Hepatocyte (in vitro differentiated cells): Measurements from ENCODE around the gene LRRC46. TPM values are rescaled to one million over a fixed set of nuclear protein-coding genes. Genes with fewer than 3 reads are reported as not detected.

Experiments used
- DNase-seq: peaks from one replicate; pipeline ENCODE4 v3.0.0-alpha.2; 2016; ENCODE audit warnings: low spot score
- H2AFZ ChIP-seq: fragments of 200-600 bp; sonication (generic); 2 replicates; pipeline ENCODE4 v1.6.0; 2016; ENCODE audit warnings: antibody characterized with exemption, mild to moderate bottlenecking
- H3K27ac ChIP-seq: fragments of 200-600 bp; sonication (generic); 2 replicates; pipeline ENCODE4 v1.5.1; 2016; ENCODE audit warnings: mild to moderate bottlenecking
- H3K27me3 ChIP-seq: fragments of 200-600 bp; sonication (generic); 2 replicates; pipeline ENCODE4 v1.6.1; 2016
- H3K36me3 ChIP-seq: fragments of 200-600 bp; sonication (generic); replicated peaks from 2 replicates; pipeline ENCODE4 v1.5.1; 2016; ENCODE audit warnings: low read depth; ENCODE audit not compliant: insufficient read depth
- H3K4me1 ChIP-seq: fragments of 200-600 bp; sonication (generic); 2 replicates; pipeline ENCODE4 v1.5.1; 2016; ENCODE audit warnings: mild to moderate bottlenecking, moderate library complexity; ENCODE audit not compliant: insufficient read depth
- H3K4me2 ChIP-seq: fragments of 200-600 bp; sonication (generic); 2 replicates; pipeline ENCODE4 v1.6.0; 2016
- H3K4me3 ChIP-seq: fragments of 200-600 bp; sonication (generic); 2 replicates; pipeline ENCODE4 v1.5.1; 2016; ENCODE audit warnings: mild to moderate bottlenecking
- H3K79me2 ChIP-seq: fragments of 200-600 bp; sonication (generic); 2 replicates; pipeline ENCODE4 v1.6.0; 2017; ENCODE audit warnings: mild to moderate bottlenecking
- H3K9me2 ChIP-seq: fragments of 200-600 bp; sonication (generic); replicated peaks from 2 replicates; pipeline ENCODE4 v1.6.0; 2017; ENCODE audit warnings: mild to moderate bottlenecking; ENCODE audit not compliant: insufficient read depth
- H3K9me3 ChIP-seq: fragments of 200-600 bp; sonication (generic); 2 replicates; pipeline ENCODE4 v1.5.1; 2016; ENCODE audit warnings: low read depth, mild to moderate bottlenecking
- H4K20me1 ChIP-seq: fragments of 200-600 bp; sonication (generic); 2 replicates; pipeline ENCODE4 v1.6.0; 2016; ENCODE audit warnings: mild to moderate bottlenecking; ENCODE audit not compliant: insufficient read depth, poor library complexity, severe bottlenecking
- EZH2 ChIP-seq: fragments of 200-600 bp; sonication (generic); IDR thresholded peaks from 2 replicates; pipeline ENCODE4 v1.6.1; 2016; ENCODE audit warnings: antibody characterized with exemption, mild to moderate bottlenecking, borderline replicate concordance
- EZH2phosphoT487 ChIP-seq: fragments of 200-600 bp; sonication (generic); IDR thresholded peaks from one replicate; pipeline ENCODE4 v1.6.1; 2018; ENCODE audit warnings: antibody characterized with exemption, mild to moderate bottlenecking, low read depth, moderate library complexity; ENCODE audit not compliant: unreplicated experiment, severe bottlenecking
- WGBS: methylation state at CpG from one replicate; pipeline ENCODE4 v1.1.6; 2016; ENCODE audit warnings: low lambda C conversion rate; ENCODE audit errors: missing lambda C conversion rate; 5-methylcytosine and 5-hydroxymethylcytosine counted together
- polyA plus RNA-seq: library from polyadenylated mRNA; unstranded; fragments of >200 nt; fragmentation: Nextera tagmentation; extraction: Ambion mirVana; gene quantifications from 2 replicates; pipeline ENCODE4 v1.2.1, GENCODE V29; 2016
- total RNA-seq: library from RNA; depleted of rRNA; stranded (reverse); fragments of >200 nt; gene quantifications from 2 replicates; pipeline ENCODE4 v1.2.3, GENCODE V29; 2014
- TF ChIP-seq, protein P1 (sequence below): fragments of 200-600 bp; sonication (generic); IDR thresholded peaks from 2 replicates; pipeline ENCODE4 v1.5.1; 2016; ENCODE audit warnings: antibody characterized with exemption, mild to moderate bottlenecking; ENCODE audit not compliant: poor library complexity

Gene LRRC46
- total and polyA plus RNA-seq, 2 experiments from 2014 or later: 0.83 TPM; not detected in 1

DNA sequence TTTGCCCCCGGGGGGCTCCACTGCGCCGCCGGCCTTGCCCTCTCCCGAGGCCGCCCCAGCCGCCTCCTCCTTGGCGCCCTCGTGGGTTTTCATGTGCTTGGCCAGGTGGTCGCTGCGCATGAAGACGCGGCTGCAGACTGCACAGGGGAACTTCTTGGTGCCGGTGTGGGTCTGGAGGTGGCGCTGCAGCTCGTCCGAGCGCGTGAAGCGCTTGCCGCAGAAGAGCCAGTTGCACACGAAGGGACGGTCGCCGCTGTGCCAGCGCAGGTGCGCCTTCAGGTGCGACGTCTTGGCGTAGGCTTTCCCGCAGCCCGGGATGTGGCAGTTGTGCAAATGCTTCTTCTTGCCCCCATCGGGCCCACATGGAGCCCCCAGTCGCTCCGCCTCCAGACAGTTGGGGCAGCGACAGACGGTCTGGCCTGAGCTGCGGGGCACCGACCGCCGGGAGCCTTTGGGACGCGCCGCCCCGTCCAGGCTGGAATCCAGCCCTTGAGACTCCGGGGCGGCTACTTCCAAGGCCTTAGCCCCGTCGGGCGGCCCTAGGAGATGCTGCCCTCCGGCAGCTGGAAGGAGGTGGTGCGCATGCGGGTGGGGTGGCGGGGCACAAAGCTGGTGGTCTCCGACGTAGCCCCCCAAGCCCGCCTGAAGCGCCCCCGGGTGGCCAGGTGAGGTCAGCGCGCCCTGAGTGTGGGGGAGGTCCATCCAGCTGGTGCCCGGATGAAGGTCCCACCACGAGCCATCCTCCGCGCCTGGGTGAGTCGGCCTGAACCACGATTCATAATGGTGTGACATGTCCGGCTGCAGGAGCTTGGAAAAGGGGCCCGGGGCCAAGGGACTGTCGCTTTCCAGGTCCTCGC, 16.1 kb downstream of the LRRC46 start:
- Histone ChIP-seq H4K20me1 (no peaks in the 10 kb centered on the region), H3K27me3 (peaks cover 57% of the 10 kb centered on the region), H3K4me1 (peaks cover 35% of the 10 kb centered on the region), H3K4me2 (peak overlapping the region; percentile 57), H3K27ac (no peak overlapping the region), H2AFZ (no peak overlapping the region), H3K9me2 (no peaks in the 10 kb centered on the region), H3K9me3 (no peaks in the 10 kb centered on the region), H3K4me3 (no peak overlapping the region), H3K79me2 (no peaks in the 10 kb centered on the region), H3K36me3 (no peaks in the 10 kb centered on the region)
- TF ChIP-seq, protein P1, sequence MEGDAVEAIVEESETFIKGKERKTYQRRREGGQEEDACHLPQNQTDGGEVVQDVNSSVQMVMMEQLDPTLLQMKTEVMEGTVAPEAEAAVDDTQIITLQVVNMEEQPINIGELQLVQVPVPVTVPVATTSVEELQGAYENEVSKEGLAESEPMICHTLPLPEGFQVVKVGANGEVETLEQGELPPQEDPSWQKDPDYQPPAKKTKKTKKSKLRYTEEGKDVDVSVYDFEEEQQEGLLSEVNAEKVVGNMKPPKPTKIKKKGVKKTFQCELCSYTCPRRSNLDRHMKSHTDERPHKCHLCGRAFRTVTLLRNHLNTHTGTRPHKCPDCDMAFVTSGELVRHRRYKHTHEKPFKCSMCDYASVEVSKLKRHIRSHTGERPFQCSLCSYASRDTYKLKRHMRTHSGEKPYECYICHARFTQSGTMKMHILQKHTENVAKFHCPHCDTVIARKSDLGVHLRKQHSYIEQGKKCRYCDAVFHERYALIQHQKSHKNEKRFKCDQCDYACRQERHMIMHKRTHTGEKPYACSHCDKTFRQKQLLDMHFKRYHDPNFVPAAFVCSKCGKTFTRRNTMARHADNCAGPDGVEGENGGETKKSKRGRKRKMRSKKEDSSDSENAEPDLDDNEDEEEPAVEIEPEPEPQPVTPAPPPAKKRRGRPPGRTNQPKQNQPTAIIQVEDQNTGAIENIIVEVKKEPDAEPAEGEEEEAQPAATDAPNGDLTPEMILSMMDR: peak; percentile 39
- TF ChIP-seq EZH2phosphoT487 (no peak), EZH2 (peak; percentile 53)
- 34% methylated on average over 69 of the region's 71 CpGs for WGBS
- DNase-seq: no peak

DNA sequence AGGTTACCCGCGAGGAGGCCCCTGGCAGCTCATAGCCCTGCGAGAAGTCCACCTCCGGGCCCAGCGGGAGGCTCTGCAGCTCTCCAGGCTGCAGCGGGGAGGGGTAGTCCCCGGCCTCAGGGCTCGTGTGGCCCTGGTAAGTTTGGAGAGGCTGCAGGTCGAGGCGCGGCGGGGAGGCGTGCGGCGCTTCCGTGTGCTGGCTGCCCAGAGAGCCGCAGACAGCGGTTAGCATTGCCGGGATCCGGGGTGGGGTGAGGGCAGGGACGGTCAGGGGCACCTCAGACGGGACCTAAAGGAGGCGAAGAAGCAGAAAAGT, 16.7 kb downstream of the LRRC46 start:
- Histone ChIP-seq H3K9me3 (no peaks in the 10 kb centered on the region), H4K20me1 (no peaks in the 10 kb centered on the region), H3K27ac (no peak overlapping the region), H2AFZ (no peak overlapping the region), H3K4me3 (no peak overlapping the region), H3K27me3 (peaks cover 63% of the 10 kb centered on the region), H3K36me3 (no peaks in the 10 kb centered on the region), H3K9me2 (no peaks in the 10 kb centered on the region), H3K79me2 (no peaks in the 10 kb centered on the region), H3K4me1 (peaks cover 34% of the 10 kb centered on the region), H3K4me2 (peak overlapping the region; percentile 57)
- DNase-seq: no peak
- WGBS: 51% methylated on average over 19 of the region's 23 CpGs
- no peak for TF ChIP-seq EZH2phosphoT487
- no peak for TF ChIP-seq EZH2
- TF ChIP-seq, protein P1: no peak

DNA sequence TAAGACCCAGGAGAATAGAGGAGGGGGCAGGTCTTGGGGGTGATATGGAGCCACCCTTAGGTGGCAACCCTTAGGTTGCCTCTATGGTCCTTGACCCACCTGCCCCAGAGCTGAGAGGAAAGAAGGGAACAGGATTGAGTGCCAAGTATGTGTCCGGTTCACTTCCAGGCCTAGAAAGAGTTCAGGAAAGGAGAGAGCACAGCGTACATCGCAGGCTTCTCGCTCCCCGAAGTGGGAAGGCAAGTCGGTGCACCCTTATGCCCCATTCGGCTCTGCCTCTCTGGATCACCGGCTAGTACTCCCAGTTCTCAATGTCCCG, 18.9 kb downstream of the LRRC46 start:
- peak overlapping the region; percentile 51 for H2AFZ ChIP-seq
- 40% methylated on average over 8 of the region's 9 CpGs for WGBS
- H3K79me2 ChIP-seq: no peaks in the 10 kb centered on the region
- H3K27me3 ChIP-seq: peaks cover 85% of the 10 kb centered on the region
- H3K27ac ChIP-seq: no peak overlapping the region
- no peaks in the 10 kb centered on the region for H3K36me3 ChIP-seq
- H3K9me3 ChIP-seq: no peaks in the 10 kb centered on the region
- peaks cover 18% of the 10 kb centered on the region for H3K4me1 ChIP-seq
- no peak overlapping the region for H3K4me3 ChIP-seq
- no peaks in the 10 kb centered on the region for H4K20me1 ChIP-seq
- TF ChIP-seq EZH2phosphoT487 (no peak), EZH2 (no peak)
- TF ChIP-seq, protein P1: no peak
- no peaks in the 10 kb centered on the region for H3K9me2 ChIP-seq
- DNase-seq: no peak
- H3K4me2 ChIP-seq: peak overlapping the region; percentile 90
